HepG2 (cell line): ENCODE results near the gene RPL32. TPM values are rescaled to one million over a fixed set of nuclear protein-coding genes. Genes with fewer than 3 reads are reported as not detected.

Experiments used
- ATAC-seq: fragments of 200-7000 bp; cut with Tn5 transposase; 3 replicates; pipeline ENCODE4 v1.9.1; 2020; ENCODE audit warnings: mild to moderate bottlenecking, moderate library complexity
- BruUV-seq: library from RNA; stranded (reverse); fragments of 400-500 nt; replicated peaks from 2 replicates; lab custom pipeline; 2021; lab: Mats Ljungman, UMichigan
- CTCF ChIA-PET: fragments of 300-600 bp; formaldehyde crosslinking; extraction: SDS; loops from one replicate; lab custom pipeline; 2021; ENCODE audit warnings: low total read pairs, inconsistent platforms, low intra/inter-chr PET ratio; lab: Yijun Ruan, JAX
- POLR2A ChIA-PET: fragments of 350-600 bp; sonication (Branson Sonifier 250); formaldehyde crosslinking; loops from one replicate; lab custom pipeline; 2020; ENCODE audit warnings: antibody characterized with exemption, inconsistent platforms; lab: Yijun Ruan, JAX
- DNase-seq: peaks from one replicate; pipeline ENCODE4 v3.0.0-alpha.2; 2015; ENCODE audit warnings: low spot score
- FAIRE-seq: peaks from 3 replicates; lab custom pipeline; 2011; peaks lifted over from hg19 to GRCh38; lab: Jason Lieb, UNC
- H2AFZ ChIP-seq: one replicate; pipeline ENCODE4 v1.6.1; 2011; ENCODE audit warnings: low read length, inconsistent platforms
- H3K27ac ChIP-seq: fragments of 300-600 bp; 3 replicates; pipeline ENCODE4 v1.8.0; 2011; ENCODE audit warnings: mixed run types, mild to moderate bottlenecking, mixed read lengths, low read length, inconsistent platforms; ENCODE audit not compliant: insufficient read depth; ENCODE audit errors: extremely low read length
- H3K27me3 ChIP-seq, 2 experiments: fragments of 200-600 bp in 1 of 2; 2 replicates in 1 of 2; 3 replicates in 1 of 2; pipeline versions ENCODE4 v1.6.0 to v1.8.0; 2011; ENCODE audit warnings: low read length in 2 of 2, mild to moderate bottlenecking in 2 of 2, moderate library complexity in 2 of 2, inconsistent platforms in 1 of 2; ENCODE audit not compliant: insufficient read depth in 2 of 2, control insufficient read depth in 1 of 2
- H3K36me3 ChIP-seq, 2 experiments: fragments of 200-600 bp in 1 of 2; replicated peaks in 1 of 2; 2 replicates in 1 of 2; 3 replicates in 1 of 2; pipeline versions ENCODE4 v1.5.1 to v1.8.0; 2011; ENCODE audit warnings: low read length in 2 of 2, inconsistent platforms in 1 of 2; ENCODE audit not compliant: insufficient read depth in 2 of 2, control insufficient read depth in 1 of 2
- H3K4me1 ChIP-seq: 2 replicates; pipeline ENCODE4 v1.5.1; 2012; ENCODE audit warnings: low read length, inconsistent platforms; ENCODE audit not compliant: insufficient read depth
- H3K4me2 ChIP-seq: 2 replicates; pipeline ENCODE4 v1.6.0; 2011; ENCODE audit warnings: low read depth, low read length, inconsistent platforms
- H3K4me3 ChIP-seq, 3 experiments: fragments of 200-600 bp in 1 of 3; sonication (generic), shearing (Covaris generic) in 1 of 3; replicated peaks in 1 of 3; 2 replicates each; pipeline ENCODE4 v1.5.1; 2011 to 2016; ENCODE audit warnings: low read length in 3 of 3, inconsistent platforms in 2 of 3, low read depth in 2 of 3, mild to moderate bottlenecking in 2 of 3, control low read depth in 1 of 3, mixed read lengths in 1 of 3; ENCODE audit not compliant: insufficient read depth in 1 of 3
- H3K79me2 ChIP-seq: one replicate; pipeline ENCODE4 v1.6.1; 2011; ENCODE audit warnings: low read length, inconsistent platforms; ENCODE audit not compliant: insufficient read depth
- H3K9ac ChIP-seq: 2 replicates; pipeline ENCODE4 v1.6.0; 2011; ENCODE audit warnings: mild to moderate bottlenecking, low read depth, low read length, inconsistent platforms; ENCODE audit not compliant: insufficient read depth
- H3K9me3 ChIP-seq: 2 replicates; pipeline ENCODE4 v1.5.1; 2012; ENCODE audit warnings: mild to moderate bottlenecking, low read length
- H4K20me1 ChIP-seq: 2 replicates; pipeline ENCODE4 v1.6.0; 2011; ENCODE audit warnings: inconsistent platforms, mild to moderate bottlenecking, low read length, moderate library complexity; ENCODE audit not compliant: insufficient read depth
- ARID2 ChIP-seq: sonication (generic); formaldehyde crosslinking; IDR thresholded peaks from 2 replicates; pipeline ENCODE4 v1.8.1; 2022; ENCODE audit warnings: mild to moderate bottlenecking, missing genetic modification reagents, borderline replicate concordance
- CTCF ChIP-seq: sonication (generic); formaldehyde crosslinking; IDR thresholded peaks from 2 replicates; pipeline ENCODE4 v1.5.0; 2020; ENCODE audit warnings: mild to moderate bottlenecking, missing genetic modification reagents, moderate library complexity
- ELF3 ChIP-seq: IDR thresholded peaks from 2 replicates; pipeline ENCODE4 v1.6.1; 2016; ENCODE audit warnings: missing genetic modification reagents, missing compliant biosample characterization
- HDAC1 ChIP-seq: sonication (generic); formaldehyde crosslinking; IDR thresholded peaks from 2 replicates; pipeline ENCODE4 v1.5.1; 2020; ENCODE audit warnings: mild to moderate bottlenecking, missing genetic modification reagents
- JUND ChIP-seq: sonication (generic); formaldehyde crosslinking; IDR thresholded peaks from 2 replicates; pipeline ENCODE4 v1.8.0; 2022; ENCODE audit warnings: mild to moderate bottlenecking, missing genetic modification reagents
- RCOR2 ChIP-seq: IDR thresholded peaks from 2 replicates; pipeline ENCODE4 v1.6.1; 2016; ENCODE audit warnings: missing biosample characterization, missing genetic modification reagents
- RERE ChIP-seq: IDR thresholded peaks from 2 replicates; pipeline ENCODE4 v1.6.1; 2016; ENCODE audit warnings: low read depth, missing genetic modification reagents, missing compliant biosample characterization
- THAP7 ChIP-seq: sonication (generic); formaldehyde crosslinking; IDR thresholded peaks from 2 replicates; pipeline ENCODE4 v1.8.1; 2023; ENCODE audit warnings: mild to moderate bottlenecking, missing genetic modification reagents
- ZNF101 ChIP-seq: sonication (generic); formaldehyde crosslinking; IDR thresholded peaks from 2 replicates; pipeline ENCODE4 v1.4.0; 2020; ENCODE audit warnings: mild to moderate bottlenecking, low read depth, missing genetic modification reagents, borderline replicate concordance
- ZNF138 ChIP-seq: sonication (generic); formaldehyde crosslinking; IDR thresholded peaks from 2 replicates; pipeline ENCODE4 v1.5.0; 2020; ENCODE audit warnings: mild to moderate bottlenecking, low read depth, missing genetic modification reagents
- whole genome bisulfite sequencing: methylation state at CpG from one replicate; pipeline ENCODE4 v1.1.6; 2017; ENCODE audit warnings: low lambda C conversion rate; 5-methylcytosine and 5-hydroxymethylcytosine counted together
- in situ Hi-C: cut with HindIII; loops from 2 replicates; pipeline ENCODE4 v1.10.0; 2017; ENCODE audit warnings: low pct_unique_long_range_greater_than_20kb; ENCODE audit not compliant: extremely low pct_ligation_motif_present
- intact Hi-C: fragments of 100-400 bp; cut with micrococcal nuclease; formaldehyde crosslinking; loops from one replicate; pipeline ENCODE4 v1.10.0; 2022; ENCODE audit not compliant: unreplicated experiment
- polyA plus RNA-seq, 8 experiments: library from polyadenylated mRNA; depleted of rRNA in 3 of 8; stranded (reverse) in 7 of 8; unstranded in 1 of 8; fragments of >200 nt; fragmentation: Illumina TruSeq in 4 of 8; extraction: Trizol in 4 of 8; gene quantifications; 2 replicates each; pipeline versions ENCODE4 v1.2.1 to v1.2.3, GENCODE V29; 2011 to 2016; ENCODE audit warnings: low read depth in 4 of 8, missing spikeins in 1 of 8, mixed read lengths in 1 of 8; ENCODE audit not compliant: insufficient read depth in 1 of 8
- total RNA-seq, 5 experiments: library from RNA; depleted of rRNA; stranded (reverse); fragments of >200 nt; fragmentation: Illumina TruSeq; extraction: Trizol; gene quantifications; 2 replicates each; pipeline ENCODE4 v1.2.3, GENCODE V29; 2016; ENCODE audit warnings: low read depth in 1 of 5
- TF ChIP-seq, protein P1 (sequence below): IDR thresholded peaks from 2 replicates; pipeline ENCODE4 v1.6.1; 2016; ENCODE audit warnings: low read depth, control low read depth

The RPL32 gene
- total and polyA plus RNA-seq, 2 of the 13 experiments (the other 11 are each of a cell fraction or from before 2014, with no cell fraction given): 1,781 to 2,401 TPM

DNA sequence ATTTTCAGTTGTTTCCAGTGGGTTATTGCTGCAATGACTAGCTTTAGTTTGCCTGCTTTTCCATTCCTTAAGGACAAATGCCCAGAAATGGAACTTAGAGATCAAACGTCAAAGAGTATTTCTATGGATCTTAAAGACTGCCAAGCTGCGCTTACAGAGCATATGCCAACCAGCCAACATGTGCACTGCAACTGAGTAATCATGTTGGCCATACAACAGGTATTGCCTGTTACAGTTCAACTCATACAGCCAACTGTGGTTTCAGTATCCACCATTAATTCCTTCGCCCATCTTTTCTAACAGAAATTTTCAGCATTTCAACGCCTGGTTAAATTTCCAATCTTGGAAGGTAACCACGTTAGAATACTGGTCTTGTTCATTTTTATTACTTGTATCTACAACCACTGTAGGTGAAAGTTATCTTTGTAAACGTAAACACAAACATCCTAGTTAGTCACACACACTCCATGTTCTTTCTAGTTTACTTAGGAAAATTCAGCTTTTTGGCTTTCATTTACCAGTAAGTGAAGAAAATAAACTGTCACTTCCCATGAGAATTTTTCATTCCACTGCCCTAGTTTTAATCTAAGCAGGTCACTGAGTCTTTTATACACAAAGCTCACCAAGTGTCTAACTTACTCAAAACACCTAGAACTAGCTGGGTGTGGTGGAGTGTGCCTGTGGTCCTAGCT is 3.9 kb downstream of the RPL32 start:
- no peak overlapping the region for H3K9ac ChIP-seq
- ChIA-PET POLR2A (interaction anchor here (1.1 kb wide), 1 partner anchor 27 kb away, joined by 5 read pairs; no protein-coding TSS in a partner anchor), CTCF (no interaction called here)
- TF ChIP-seq CTCF (no peak), HDAC1 (CRISPR knock-in tag) (no peak), RERE (no peak), ZNF138 (no peak), THAP7 (CRISPR knock-in tag) (no peak), ELF3 (CRISPR knock-in tag) (no peak), RCOR2 (no peak), JUND (no peak), ARID2 (CRISPR knock-in tag) (no peak), ZNF101 (CRISPR knock-in tag) (no peak)
- TF ChIP-seq, protein P1, sequence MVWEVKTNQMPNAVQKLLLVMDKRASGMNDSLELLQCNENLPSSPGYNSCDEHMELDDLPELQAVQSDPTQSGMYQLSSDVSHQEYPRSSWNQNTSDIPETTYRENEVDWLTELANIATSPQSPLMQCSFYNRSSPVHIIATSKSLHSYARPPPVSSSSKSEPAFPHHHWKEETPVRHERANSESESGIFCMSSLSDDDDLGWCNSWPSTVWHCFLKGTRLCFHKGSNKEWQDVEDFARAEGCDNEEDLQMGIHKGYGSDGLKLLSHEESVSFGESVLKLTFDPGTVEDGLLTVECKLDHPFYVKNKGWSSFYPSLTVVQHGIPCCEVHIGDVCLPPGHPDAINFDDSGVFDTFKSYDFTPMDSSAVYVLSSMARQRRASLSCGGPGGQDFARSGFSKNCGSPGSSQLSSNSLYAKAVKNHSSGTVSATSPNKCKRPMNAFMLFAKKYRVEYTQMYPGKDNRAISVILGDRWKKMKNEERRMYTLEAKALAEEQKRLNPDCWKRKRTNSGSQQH (CRISPR knock-in tag): no peak

More for the DNA sequence above, 3.9 kb downstream of the RPL32 start:
- 95% methylated on average over 6 of the region's 6 CpGs for WGBS
- Histone ChIP-seq H3K27ac (no peak overlapping the region), H3K9me3 (no peaks in the 10 kb centered on the region), H3K4me1 (peaks cover 48% of the 10 kb centered on the region), H3K4me2 (peak overlapping the region; percentile 98), H3K4me3 (no peak overlapping the region; a peak in 1 of 6 replicates), H3K36me3 (peaks cover 30 to 78% of the 10 kb centered on the region in 2 experiments), H4K20me1 (peaks cover 46% of the 10 kb centered on the region), H2AFZ (no peak overlapping the region), H3K27me3 (no peaks in the 10 kb centered on the region; a peak in 1 of 5 replicates), H3K79me2 (peaks cover 41% of the 10 kb centered on the region)
- no peak for FAIRE-seq
- intact Hi-C loops: no loop called here
- no TSS peak for BruUV-seq
- no peak for ATAC-seq
- DNase-seq: no peak
- in situ Hi-C loops: no loop called here
